IMR-90 (cell line): ENCODE measurements around the gene DIP2C. TPM values are rescaled to one million over a fixed set of nuclear protein-coding genes. Genes with fewer than 3 reads are reported as not detected.
"Not testable (repeated sequence)": the region's sequence is repeated elsewhere in the genome, so short reads cannot be mapped to it uniquely, and the experiment has no call there.

Experiments used
- ATAC-seq: fragments of 200-7000 bp; cut with Tn5 transposase; 2 replicates; pipeline ENCODE4 v1.9.1; 2020; ENCODE audit warnings: low read depth, mild to moderate bottlenecking, moderate library complexity
- BruUV-seq: library from RNA; stranded (reverse); fragments of 400-500 nt; replicated peaks from 2 replicates; lab custom pipeline; 2021; lab: Mats Ljungman, UMichigan
- CTCF ChIA-PET: fragments of 300-600 bp; formaldehyde crosslinking; extraction: SDS; loops from one replicate; lab custom pipeline; 2021; ENCODE audit warnings: antibody characterized with exemption; lab: Yijun Ruan, JAX
- POLR2A ChIA-PET: fragments of 300-600 bp; sonication (Branson Sonifier 250); formaldehyde crosslinking; loops from one replicate; lab custom pipeline; 2022; ENCODE audit warnings: antibody characterized with exemption; ENCODE audit not compliant: unreplicated experiment; lab: Charles Lee
- DNase-seq: peaks from one replicate; pipeline ENCODE4 v3.0.0; 2013
- H2AFZ ChIP-seq: replicated peaks from 2 replicates; pipeline ENCODE3; 2013; ENCODE audit warnings: low read length, mild to moderate bottlenecking; ENCODE audit not compliant: poor library complexity
- H2AK5ac ChIP-seq: 2 replicates; pipeline ENCODE4 v1.6.1; 2013; ENCODE audit warnings: low read depth, low read length, inconsistent platforms
- H2AK9ac ChIP-seq: replicated peaks from 2 replicates; pipeline ENCODE3; 2013; ENCODE audit warnings: mild to moderate bottlenecking, low read depth, low read length, moderate library complexity; ENCODE audit not compliant: poor library complexity
- H2BK120ac ChIP-seq: 2 replicates; pipeline ENCODE4 v1.6.1; 2013; ENCODE audit warnings: low read depth, low read length, inconsistent platforms
- H2BK15ac ChIP-seq: 3 replicates; pipeline ENCODE4 v1.6.1; 2013; ENCODE audit warnings: low read depth, low read length, inconsistent platforms
- H2BK20ac ChIP-seq: 2 replicates; pipeline ENCODE4 v1.6.1; 2013; ENCODE audit warnings: low read depth, mild to moderate bottlenecking, inconsistent platforms, low read length, moderate library complexity
- H2BK5ac ChIP-seq: 2 replicates; pipeline ENCODE4 v1.6.1; 2013; ENCODE audit warnings: mild to moderate bottlenecking, low read depth, low read length, inconsistent platforms; ENCODE audit not compliant: poor library complexity, severe bottlenecking
- H3K14ac ChIP-seq: replicated peaks from 2 replicates; pipeline ENCODE4 v1.6.1; 2013; ENCODE audit warnings: low read depth, low read length, inconsistent platforms
- H3K18ac ChIP-seq: 2 replicates; pipeline ENCODE4 v1.6.1; 2013; ENCODE audit warnings: low read depth, low read length, control low read depth
- H3K23ac ChIP-seq: 2 replicates; pipeline ENCODE4 v1.6.1; 2013; ENCODE audit warnings: low read depth, low read length, inconsistent platforms
- H3K27ac ChIP-seq: 2 replicates; pipeline ENCODE4 v1.5.1; 2013; ENCODE audit warnings: mild to moderate bottlenecking, control low read depth, low read length; ENCODE audit not compliant: insufficient read depth
- H3K27me3 ChIP-seq: 2 replicates; pipeline ENCODE4 v1.6.1; 2013; ENCODE audit warnings: low read length; ENCODE audit not compliant: control insufficient read depth, insufficient read depth
- H3K36me3 ChIP-seq: 2 replicates; pipeline ENCODE4 v1.6.1; 2013; ENCODE audit warnings: low read length, mixed read lengths; ENCODE audit not compliant: control insufficient read depth, insufficient read depth
- H3K4ac ChIP-seq: 2 replicates; pipeline ENCODE4 v1.6.1; 2013; ENCODE audit warnings: low read depth, low read length, inconsistent platforms
- H3K4me1 ChIP-seq: 2 replicates; pipeline ENCODE4 v1.6.1; 2013; ENCODE audit warnings: low read length, mixed read lengths; ENCODE audit not compliant: control insufficient read depth, insufficient read depth
- H3K4me2 ChIP-seq: 2 replicates; pipeline ENCODE4 v1.6.1; 2013; ENCODE audit warnings: low read depth, mild to moderate bottlenecking, control low read depth, low read length, moderate library complexity
- H3K4me3 ChIP-seq: 2 replicates; pipeline ENCODE4 v1.5.1; 2013; ENCODE audit warnings: low read depth, mild to moderate bottlenecking, control low read depth, low read length, moderate library complexity; ENCODE audit not compliant: insufficient read depth
- H3K56ac ChIP-seq: 2 replicates; pipeline ENCODE4 v1.6.1; 2013; ENCODE audit warnings: low read length, inconsistent platforms; ENCODE audit not compliant: insufficient read depth; ENCODE audit errors: extremely low read depth
- H3K79me1 ChIP-seq, 2 experiments: 2 replicates each; pipeline ENCODE4 v1.6.1; 2013; ENCODE audit warnings: low read length in 2 of 2, inconsistent platforms in 1 of 2, low read depth in 1 of 2
- H3K9ac ChIP-seq: 2 replicates; pipeline ENCODE4 v1.6.1; 2013; ENCODE audit warnings: low read depth, low read length, control low read depth
- H3K9me1 ChIP-seq: 2 replicates; pipeline ENCODE4 v1.6.1; 2013; ENCODE audit warnings: low read length, inconsistent platforms; ENCODE audit not compliant: insufficient read depth
- H3K9me3 ChIP-seq: 2 replicates; pipeline ENCODE4 v1.6.1; 2013; ENCODE audit warnings: low read length; ENCODE audit not compliant: control insufficient read depth, insufficient read depth
- H4K20me1 ChIP-seq: 2 replicates; pipeline ENCODE4 v1.6.1; 2013; ENCODE audit warnings: low read length, inconsistent platforms; ENCODE audit not compliant: insufficient read depth
- H4K5ac ChIP-seq: 2 replicates; pipeline ENCODE4 v1.6.1; 2013; ENCODE audit warnings: mild to moderate bottlenecking, low read depth, low read length, control low read depth
- H4K8ac ChIP-seq, 2 experiments: 2 replicates each; pipeline ENCODE4 v1.6.1; 2013; ENCODE audit warnings: low read depth in 2 of 2, low read length in 2 of 2, control low read depth in 1 of 2, inconsistent platforms in 1 of 2
- H4K91ac ChIP-seq: 2 replicates; pipeline ENCODE4 v1.6.1; 2013; ENCODE audit warnings: low read depth, low read length, inconsistent platforms; ENCODE audit not compliant: insufficient read depth
- WGBS, 2 experiments: methylation state at CpG; one replicate each; pipeline versions ENCODE4 v1.1.5 to v1.1.7; 2013; ENCODE audit warnings: missing lambda C conversion rate in 2 of 2; ENCODE audit not compliant: insufficient read length in 1 of 2; ENCODE audit errors: extremely low coverage in 2 of 2; 5-methylcytosine and 5-hydroxymethylcytosine counted together
- dilution Hi-C: fragments of 300-500 bp; cut with HindIII; formaldehyde crosslinking; loops from one replicate; pipeline ENCODE4 v1.14.3; 2018; ENCODE audit warnings: low sequenced_read_pairs; ENCODE audit not compliant: unreplicated experiment
- in situ Hi-C: fragments of 300-500 bp; cut with MboI; formaldehyde crosslinking; loops from 3 replicates; pipeline ENCODE4 v1.14.3; 2019; ENCODE audit warnings: low sequenced_read_pairs, inconsistent platforms, mixed read lengths
- intact Hi-C: fragments of 100-400 bp; cut with micrococcal nuclease; formaldehyde crosslinking; loops from 2 replicates; pipeline ENCODE4 v1.10.0; 2022
- polyA plus RNA-seq, 3 experiments: library from polyadenylated mRNA; depleted of rRNA; stranded (reverse); fragments of >200 nt; gene quantifications; 2 replicates each; pipeline ENCODE4 v1.2.3, GENCODE V29; 2012; ENCODE audit warnings: low replicate concordance in 1 of 3
- total RNA-seq: library from RNA; depleted of rRNA; stranded (reverse); fragments of >200 nt; gene quantifications from 2 replicates; pipeline ENCODE4 v1.2.3, GENCODE V29; 2012

DIP2C gene
- total and polyA plus RNA-seq, 2 of the 4 experiments (the other 2 are of a cell fraction): 8.6 to 17.3 TPM

GRCh38 chr10:532331-532730 is 157.1 kb downstream of the DIP2C start:
- H4K91ac ChIP-seq, H3K23ac ChIP-seq, H3K27ac ChIP-seq, H2BK5ac ChIP-seq, intact Hi-C loops, H3K36me3 ChIP-seq, H3K4ac ChIP-seq, H3K9me3 ChIP-seq, H2AK5ac ChIP-seq, H2BK20ac ChIP-seq, H4K5ac ChIP-seq, H3K4me2 ChIP-seq, H3K14ac ChIP-seq, POLR2A ChIA-PET, H3K18ac ChIP-seq, H3K4me3 ChIP-seq, CTCF ChIA-PET, H2AFZ ChIP-seq, BruUV-seq, H4K8ac ChIP-seq, dilution Hi-C loops, H2BK15ac ChIP-seq, DNase-seq, H3K4me1 ChIP-seq, H2BK120ac ChIP-seq, H2AK9ac ChIP-seq, ATAC-seq, H3K56ac ChIP-seq, H3K27me3 ChIP-seq, H3K9ac ChIP-seq, in situ Hi-C loops: not testable (repeated sequence)
- no CpG with 5 or more reads among the region's 2 CpGs for WGBS, 2 experiments
- peaks cover 96% of the 10 kb centered on the region for H4K20me1 ChIP-seq
- peaks cover 38% of the 10 kb centered on the region for H3K9me1 ChIP-seq
- peaks cover 55 to 98% of the 10 kb centered on the region in 2 experiments for H3K79me1 ChIP-seq
